SK-N-MC (cell line): ENCODE results near the gene BCAT1.

Experiments
- DNase-seq: peaks from one replicate; pipeline ENCODE4 v3.0.0-alpha.2; 2011; ENCODE audit warnings: low read depth, low spot score
- H3K27ac ChIP-seq: fragments of 200-600 bp; sonication (generic); 2 replicates; pipeline ENCODE4 v1.5.1; 2016; ENCODE audit warnings: mixed run types
- H3K36me3 ChIP-seq: fragments of 200-600 bp; sonication (generic); 2 replicates; pipeline ENCODE4 v1.6.1; 2017; ENCODE audit warnings: antibody characterized with exemption, low read length, mixed read lengths; ENCODE audit not compliant: insufficient read depth
- H3K4me3 ChIP-seq: fragments of 200-600 bp; sonication (generic); 2 replicates; pipeline ENCODE4 v1.5.1; 2016
- H3K9ac ChIP-seq: fragments of 200-600 bp; sonication (generic); 2 replicates; pipeline ENCODE4 v1.8.0; 2017; ENCODE audit warnings: mixed run types, mixed read lengths; ENCODE audit not compliant: insufficient read length
- H3K9me3 ChIP-seq: fragments of 200-600 bp; sonication (generic); 2 replicates; pipeline ENCODE4 v1.6.1; 2017; ENCODE audit warnings: low read depth, mild to moderate bottlenecking, antibody characterized with exemption, low read length, moderate library complexity, mixed read lengths
- EZH2 ChIP-seq: fragments of 200-600 bp; sonication (generic); IDR thresholded peaks from one replicate; pipeline ENCODE4 v1.6.1; 2017; ENCODE audit warnings: antibody characterized with exemption
- FOXP2 ChIP-seq: optimal IDR thresholded peaks from 2 replicates; pipeline ENCODE3; 2011; ENCODE audit warnings: mild to moderate bottlenecking, moderate library complexity; ENCODE audit not compliant: insufficient read depth; ENCODE audit errors: extremely low read length, control extremely low read depth
- POLR2AphosphoS5 ChIP-seq: IDR thresholded peaks from 2 replicates; pipeline ENCODE4 v1.6.1; 2012; ENCODE audit warnings: mild to moderate bottlenecking, low read depth, low read length, borderline replicate concordance

BCAT1 gene

GRCh38 chr12:24890048-24890803, 58.7 kb downstream of the BCAT1 start:
- DNase-seq, result no peak
- H3K9me3 ChIP-seq, result no peaks in the 10 kb centered on the region
- no peak overlapping the region for H3K27ac ChIP-seq
- no peak overlapping the region for H3K4me3 ChIP-seq
- H3K36me3 ChIP-seq, result peaks cover 19% of the 10 kb centered on the region; the same call in 1 of the 2 replicates
- no peak for TF ChIP-seq EZH2
- no peak overlapping the region for H3K9ac ChIP-seq

- no peak for DNase-seq
- peaks cover 19% of the 10 kb centered on the region; the same call in 1 of the 2 replicates for H3K36me3 ChIP-seq
- no peak overlapping the region for H3K9ac ChIP-seq
- H3K4me3 ChIP-seq, result no peak overlapping the region
- no peak for TF ChIP-seq FOXP2
- no peak overlapping the region for H3K27ac ChIP-seq
- H3K9me3 ChIP-seq, result no peaks in the 10 kb centered on the region
Measured at GRCh38 chr12:24889411-24889810, 59.5 kb downstream of the BCAT1 start.

- no peaks in the 10 kb centered on the region for H3K9me3 ChIP-seq
- H3K9ac ChIP-seq, result no peak overlapping the region
- H3K27ac ChIP-seq, result no peak overlapping the region
- peaks cover 14% of the 10 kb centered on the region; the same call in 1 of the 2 replicates for H3K36me3 ChIP-seq
- H3K4me3 ChIP-seq, result no peak overlapping the region
- no peak for DNase-seq
- TF ChIP-seq FOXP2 (no peak), EZH2 (no peak), POLR2AphosphoS5 (no peak)
Measured at GRCh38 chr12:24888813-24889212, 60.1 kb downstream of the BCAT1 start.

GRCh38 chr12:24884911-24885310, 64.0 kb downstream of the BCAT1 start:
- Histone ChIP-seq H3K27ac (no peak overlapping the region), H3K9me3 (no peaks in the 10 kb centered on the region), H3K4me3 (no peak overlapping the region), H3K36me3 (peaks cover 7% of the 10 kb centered on the region), H3K9ac (no peak overlapping the region)
- no peak for DNase-seq
- TF ChIP-seq POLR2AphosphoS5 (no peak), FOXP2 (no peak), EZH2 (no peak)

- Histone ChIP-seq H3K36me3 (peaks cover 28% of the 10 kb centered on the region), H3K4me3 (no peak overlapping the region), H3K9ac (no peak overlapping the region), H3K27ac (no peak overlapping the region), H3K9me3 (no peaks in the 10 kb centered on the region)
- TF ChIP-seq FOXP2 (no peak), EZH2 (no peak), POLR2AphosphoS5 (no peak)
- no peak for DNase-seq
Measured at GRCh38 chr12:24881724-24882371, 67.1 kb downstream of the BCAT1 start.

- H3K4me3 ChIP-seq, result no peak overlapping the region
- H3K27ac ChIP-seq, result no peak overlapping the region
- H3K9me3 ChIP-seq, result no peaks in the 10 kb centered on the region
- no peak for TF ChIP-seq EZH2
- TF ChIP-seq FOXP2, result no peak
- TF ChIP-seq POLR2AphosphoS5, result no peak
- peaks cover 32% of the 10 kb centered on the region for H3K36me3 ChIP-seq
- H3K9ac ChIP-seq, result no peak overlapping the region
- DNase-seq, result no peak
Measured at GRCh38 chr12:24881227-24881626, 67.7 kb downstream of the BCAT1 start.

- H3K27ac ChIP-seq, result no peak overlapping the region
- TF ChIP-seq FOXP2, result no peak
- no peak for TF ChIP-seq EZH2
- no peak for TF ChIP-seq POLR2AphosphoS5
- H3K4me3 ChIP-seq, result no peak overlapping the region
- no peak for DNase-seq
- H3K9me3 ChIP-seq, result no peaks in the 10 kb centered on the region
- H3K36me3 ChIP-seq, result peaks cover 36% of the 10 kb centered on the region
- H3K9ac ChIP-seq, result no peak overlapping the region
Measured at GRCh38 chr12:24880732-24881131, 68.2 kb downstream of the BCAT1 start.

GRCh38 chr12:24879644-24880043, 69.3 kb downstream of the BCAT1 start:
- no peak for DNase-seq
- Histone ChIP-seq H3K9ac (no peak overlapping the region), H3K9me3 (no peaks in the 10 kb centered on the region), H3K4me3 (no peak overlapping the region), H3K27ac (no peak overlapping the region), H3K36me3 (peaks cover 47% of the 10 kb centered on the region)
- TF ChIP-seq EZH2, result no peak
- no peak for TF ChIP-seq FOXP2
- no peak for TF ChIP-seq POLR2AphosphoS5

- no peaks in the 10 kb centered on the region for H3K9me3 ChIP-seq
- no peak for DNase-seq
- H3K9ac ChIP-seq, result no peak overlapping the region
- no peak for TF ChIP-seq EZH2
- TF ChIP-seq FOXP2, result no peak
- no peak for TF ChIP-seq POLR2AphosphoS5
- H3K36me3 ChIP-seq, result peaks cover 71% of the 10 kb centered on the region
- H3K4me3 ChIP-seq, result no peak overlapping the region
- no peak overlapping the region for H3K27ac ChIP-seq
Measured at GRCh38 chr12:24875014-24875413, 73.9 kb downstream of the BCAT1 start.
